NB4 (cell line): ENCODE data around the gene OR2M5.

ENCODE experiments used
- DNase-seq: peaks from one replicate; pipeline ENCODE4 v3.0.0; 2010; ENCODE audit warnings: low read depth
- H3K4me3 ChIP-seq: one replicate; pipeline ENCODE4 v1.5.1; 2011; ENCODE audit warnings: mild to moderate bottlenecking, low read depth, low read length, moderate library complexity
- MAX ChIP-seq: IDR thresholded peaks from 2 replicates; pipeline ENCODE4 v1.6.1; 2011; ENCODE audit warnings: low read depth, low read length
- MYC ChIP-seq: IDR thresholded peaks from 2 replicates; pipeline ENCODE4 v1.6.1; 2011; ENCODE audit warnings: low read depth, low read length
- POLR2A ChIP-seq: IDR thresholded peaks from 2 replicates; pipeline ENCODE4 v1.6.1; 2011; ENCODE audit warnings: mild to moderate bottlenecking; ENCODE audit not compliant: insufficient read length; ENCODE audit errors: extremely low read depth
- TF ChIP-seq, protein P1 (sequence below): IDR thresholded peaks from one replicate; pipeline ENCODE4 v1.5.1; 2012; ENCODE audit warnings: low read depth, low read length

Gene OR2M5

DNA sequence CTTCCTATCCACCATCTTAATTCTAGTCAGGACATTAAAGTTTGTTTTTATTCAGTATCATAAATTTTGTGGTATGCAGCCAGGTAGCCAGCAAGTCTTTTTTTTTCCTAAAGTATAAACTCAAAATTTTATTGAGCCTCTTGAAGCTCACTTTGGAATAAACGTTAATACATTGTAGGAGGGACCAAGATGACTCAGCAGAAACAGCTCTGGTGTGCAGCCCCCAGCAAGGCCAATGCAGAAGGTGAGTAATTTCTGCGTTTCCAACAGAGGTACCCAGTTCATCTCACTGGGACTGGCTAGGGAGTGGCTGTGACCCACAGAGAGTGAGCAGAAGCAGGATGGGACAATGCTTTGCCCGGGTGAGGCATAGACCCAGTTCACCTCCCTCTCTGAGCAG is 42.4 kb downstream of the OR2M5 start:
- no peak for TF ChIP-seq POLR2A
- TF ChIP-seq MYC: no peak
- TF ChIP-seq MAX: no peak
- TF ChIP-seq, protein P1, sequence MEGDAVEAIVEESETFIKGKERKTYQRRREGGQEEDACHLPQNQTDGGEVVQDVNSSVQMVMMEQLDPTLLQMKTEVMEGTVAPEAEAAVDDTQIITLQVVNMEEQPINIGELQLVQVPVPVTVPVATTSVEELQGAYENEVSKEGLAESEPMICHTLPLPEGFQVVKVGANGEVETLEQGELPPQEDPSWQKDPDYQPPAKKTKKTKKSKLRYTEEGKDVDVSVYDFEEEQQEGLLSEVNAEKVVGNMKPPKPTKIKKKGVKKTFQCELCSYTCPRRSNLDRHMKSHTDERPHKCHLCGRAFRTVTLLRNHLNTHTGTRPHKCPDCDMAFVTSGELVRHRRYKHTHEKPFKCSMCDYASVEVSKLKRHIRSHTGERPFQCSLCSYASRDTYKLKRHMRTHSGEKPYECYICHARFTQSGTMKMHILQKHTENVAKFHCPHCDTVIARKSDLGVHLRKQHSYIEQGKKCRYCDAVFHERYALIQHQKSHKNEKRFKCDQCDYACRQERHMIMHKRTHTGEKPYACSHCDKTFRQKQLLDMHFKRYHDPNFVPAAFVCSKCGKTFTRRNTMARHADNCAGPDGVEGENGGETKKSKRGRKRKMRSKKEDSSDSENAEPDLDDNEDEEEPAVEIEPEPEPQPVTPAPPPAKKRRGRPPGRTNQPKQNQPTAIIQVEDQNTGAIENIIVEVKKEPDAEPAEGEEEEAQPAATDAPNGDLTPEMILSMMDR: no peak
- no peak for DNase-seq
- no peak overlapping the region for H3K4me3 ChIP-seq

DNA sequence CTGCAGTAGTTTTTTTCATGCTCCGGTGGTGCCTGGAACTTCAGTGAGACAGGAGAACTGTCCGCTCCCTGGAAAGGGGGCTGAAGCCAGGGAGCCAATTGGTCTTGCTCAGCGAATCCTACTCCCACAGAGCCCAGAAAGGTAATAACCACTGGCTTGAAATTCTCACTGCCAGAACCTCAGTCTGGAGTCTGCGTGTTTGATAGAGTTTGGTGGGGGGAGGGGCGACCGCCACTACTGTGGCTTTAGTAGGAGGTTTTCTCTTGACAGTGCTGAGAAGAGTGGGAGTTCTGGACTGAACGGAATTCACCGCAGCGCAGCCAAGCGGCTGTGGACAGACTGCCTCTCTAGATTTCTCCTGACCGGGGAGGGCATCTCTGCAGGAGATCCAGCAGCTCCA is 44.1 kb downstream of the OR2M5 start:
- TF ChIP-seq MAX (no peak), MYC (no peak), POLR2A (no peak)
- TF ChIP-seq, protein P1: no peak
- no peak for DNase-seq
- no peak overlapping the region for H3K4me3 ChIP-seq

DNA sequence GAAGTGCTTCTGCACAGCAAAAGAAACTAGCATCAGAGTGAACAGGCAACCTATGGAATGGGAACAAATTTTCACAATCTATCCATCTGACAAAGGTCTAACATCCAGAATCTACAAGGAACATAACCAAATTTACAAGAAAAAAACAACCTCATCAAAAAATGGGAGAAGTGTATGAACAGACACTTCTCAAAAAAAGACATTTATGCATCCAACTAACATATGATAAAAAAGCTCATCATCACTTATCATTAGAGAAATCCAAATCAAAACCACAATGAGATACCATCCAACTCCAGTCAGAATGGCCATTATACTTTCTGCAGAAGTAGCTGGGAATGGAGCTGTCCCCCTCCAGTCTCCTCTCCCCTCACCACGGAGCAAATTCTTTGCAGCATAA is 49.2 kb downstream of the OR2M5 start:
- DNase-seq: no peak
- H3K4me3 ChIP-seq: no peak overlapping the region
- TF ChIP-seq MAX: no peak
- no peak for TF ChIP-seq POLR2A
- TF ChIP-seq, protein P1: no peak
- TF ChIP-seq MYC: no peak
